RWPE1 (cell line): ENCODE results near the gene TPI1.

ENCODE experiments used
- CTCF ChIA-PET: fragments of 350-600 bp; sonication (Branson Sonifier 250); formaldehyde crosslinking; extraction: SDS; loops from one replicate; lab custom pipeline; 2021; lab: Yijun Ruan, JAX
- POLR2A ChIA-PET: fragments of 400-600 bp; formaldehyde crosslinking; extraction: SDS; loops from one replicate; lab custom pipeline; 2020; ENCODE audit warnings: antibody characterized with exemption; ENCODE audit not compliant: low non-redundant PET; lab: Yijun Ruan, JAX
- DNase-seq: peaks from one replicate; pipeline ENCODE4 v3.0.0; 2012; ENCODE audit warnings: low spot score
- H3K27ac ChIP-seq: fragments of 450-650 bp; 2 replicates; pipeline ENCODE4 v1.5.1; 2017
- CTCF ChIP-seq: fragments of 450-650 bp; conservative IDR thresholded peaks from 2 replicates; pipeline ENCODE4 v1.5.1; 2017; ENCODE audit warnings: low read depth, mild to moderate bottlenecking

The TPI1 gene

GRCh38 chr12:6828781-6829535 lies 38.4 kb upstream of the TPI1 start:
- POLR2A ChIA-PET: no interaction called here
- DNase-seq: no peak
- CTCF ChIA-PET: interaction anchor here (0.7 to 1.4 kb wide), 3 partner anchors 18 to 57 kb away, joined by 3 to 4 read pairs (median 3); partner anchors contain the start of gene LAG3
- TF ChIP-seq CTCF: no peak
- peak overlapping the region; percentile 78 for H3K27ac ChIP-seq

GRCh38 chr12:6829536-6830220 lies 37.7 kb upstream of the TPI1 start:
- DNase-seq: no peak
- ChIA-PET CTCF (interaction anchor here (0.8 to 1.4 kb wide), 4 partner anchors 17 to 58 kb away, joined by 3 to 4 read pairs (median 3); partner anchors contain the start of gene LAG3), POLR2A (no interaction called here)
- peak overlapping the region; percentile 78 for H3K27ac ChIP-seq
- TF ChIP-seq CTCF: no peak

GRCh38 chr12:6830286-6830890 lies 36.9 kb upstream of the TPI1 start:
- H3K27ac ChIP-seq: peak overlapping the region; percentile 78; the same call in 1 of the 2 replicates
- ChIA-PET POLR2A (no interaction called here), CTCF (interaction anchor here (0.8 to 1.4 kb wide), 3 partner anchors 16 to 58 kb away, joined by 3 to 4 read pairs (median 3); partner anchors contain the start of gene LAG3)
- no peak for DNase-seq
- no peak for TF ChIP-seq CTCF

- CTCF ChIA-PET: interaction anchor here (1.2 kb wide), 1 partner anchor 16 kb away, joined by 3 read pairs; no protein-coding TSS in a partner anchor
Observed at GRCh38 chr12:6830999-6831398, 36.3 kb upstream of the TPI1 start.

GRCh38 chr12:6831450-6831995 lies 35.8 kb upstream of the TPI1 start:
- no peak for DNase-seq
- ChIA-PET POLR2A (no interaction called here), CTCF (interaction anchor here (1.3 kb wide), 1 partner anchor 79 kb away, joined by 4 read pairs; the partner anchor contains the start of gene MLF2)
- peak overlapping the region; percentile 13; the same call in 1 of the 2 replicates for H3K27ac ChIP-seq
- TF ChIP-seq CTCF: no peak

More at GRCh38 chr12:6830999-6831398, 36.3 kb upstream of the TPI1 start:
- no peak for TF ChIP-seq CTCF
- no peak for DNase-seq
- no peak overlapping the region; the same call in 1 of the 2 replicates for H3K27ac ChIP-seq
- POLR2A ChIA-PET: no interaction called here
